HCT116 (cell line): ENCODE measurements around the gene SLC25A43.

Experiments used
- EZH2phosphoT487 ChIP-seq: fragments of 200-600 bp; IDR thresholded peaks from 2 replicates; pipeline ENCODE4 v1.6.1; 2018; ENCODE audit warnings: antibody characterized with exemption, borderline replicate concordance
- POLR2A ChIP-seq: IDR thresholded peaks from 2 replicates; pipeline ENCODE4 v1.7.0; 2011; ENCODE audit warnings: borderline replicate concordance; ENCODE audit not compliant: insufficient read depth, insufficient read length; ENCODE audit errors: extremely low read depth
- TF ChIP-seq, protein P1 (sequence below): IDR thresholded peaks from 2 replicates; pipeline ENCODE4 v1.6.1; 2012

DNA sequence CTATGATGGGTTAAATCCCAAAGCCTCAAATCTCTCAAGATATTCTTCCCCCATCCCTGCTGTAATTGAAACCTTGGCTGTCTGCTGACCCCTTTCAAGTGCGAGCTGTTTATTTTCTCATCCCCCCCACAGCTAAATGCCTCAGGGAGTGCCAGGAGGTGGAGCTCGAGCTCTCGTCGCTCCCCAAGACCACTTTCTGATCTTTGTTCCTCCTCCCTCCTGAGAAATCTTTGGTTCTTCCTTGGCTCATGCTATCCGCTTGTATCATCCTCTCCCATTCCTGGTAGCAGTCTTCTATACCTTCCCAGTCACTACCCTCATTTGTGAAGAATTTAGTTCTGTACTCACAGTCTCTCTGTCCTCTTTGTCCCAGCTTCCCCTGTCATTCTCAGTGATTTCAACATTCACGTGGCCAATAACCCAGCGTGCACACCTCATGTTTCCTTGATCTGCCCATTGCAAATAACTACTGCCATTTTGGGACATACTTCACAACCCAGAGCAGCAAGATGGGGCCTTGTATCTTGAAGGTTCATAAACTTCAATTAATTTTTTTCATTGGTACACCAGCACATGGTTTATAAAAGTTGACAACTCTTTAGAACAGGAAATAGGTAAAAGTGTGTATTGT is 9.2 kb upstream of the SLC25A43 start:
- TF ChIP-seq EZH2phosphoT487 (no peak), POLR2A (no peak)
- TF ChIP-seq, protein P1, sequence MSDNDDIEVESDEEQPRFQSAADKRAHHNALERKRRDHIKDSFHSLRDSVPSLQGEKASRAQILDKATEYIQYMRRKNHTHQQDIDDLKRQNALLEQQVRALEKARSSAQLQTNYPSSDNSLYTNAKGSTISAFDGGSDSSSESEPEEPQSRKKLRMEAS = no peak
